HG02840 (cell line): ENCODE measurements around the gene SPATA46.
"Not testable (repeated sequence)": the region's sequence is repeated elsewhere in the genome, so short reads cannot be mapped to it uniquely, and the experiment has no call there.

Experiments
- ATAC-seq: cut with Tn5 transposase; IDR thresholded peaks from one replicate; pipeline ENCODE4 v1.9.1; 2021; ENCODE audit warnings: mild to moderate bottlenecking, moderate library complexity, moderate number of reproducible peaks; ENCODE audit not compliant: unreplicated experiment, low FRiP score

The SPATA46 gene

DNA sequence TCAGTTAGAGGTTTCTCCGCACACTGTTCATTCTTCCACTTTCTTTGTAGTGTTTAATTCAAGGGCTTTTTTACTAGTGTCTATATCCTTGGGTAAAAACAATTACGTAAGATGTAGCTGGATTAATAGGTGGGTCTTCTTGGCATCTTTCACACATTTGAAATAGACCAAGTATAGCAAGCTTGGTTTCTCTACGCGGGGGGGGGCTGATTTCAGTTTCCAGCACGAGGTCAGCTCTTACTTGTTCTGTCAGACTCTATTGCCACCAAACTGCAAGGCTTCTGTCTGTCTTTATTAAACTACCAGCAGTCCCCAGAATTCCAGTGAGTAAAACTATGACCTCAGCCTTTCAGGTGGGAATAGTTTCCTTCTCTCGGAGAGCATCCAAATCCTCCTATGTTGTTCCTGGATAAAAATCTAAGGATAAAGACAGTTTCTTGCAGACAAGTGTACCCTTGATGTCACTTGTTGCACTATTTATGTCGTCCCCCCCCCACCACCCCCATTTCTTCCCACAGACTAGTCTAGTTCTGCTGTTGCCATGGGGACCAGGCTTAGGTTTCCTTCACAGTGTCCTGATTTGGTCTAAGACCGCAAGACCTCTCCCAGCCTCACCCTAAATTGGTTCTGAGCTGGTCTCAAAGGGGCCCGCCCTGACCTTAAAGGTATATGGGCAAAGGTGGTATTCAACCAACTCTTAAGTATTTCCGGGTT lies 17.0 kb downstream of the SPATA46 start:
- ATAC-seq: no peak

DNA sequence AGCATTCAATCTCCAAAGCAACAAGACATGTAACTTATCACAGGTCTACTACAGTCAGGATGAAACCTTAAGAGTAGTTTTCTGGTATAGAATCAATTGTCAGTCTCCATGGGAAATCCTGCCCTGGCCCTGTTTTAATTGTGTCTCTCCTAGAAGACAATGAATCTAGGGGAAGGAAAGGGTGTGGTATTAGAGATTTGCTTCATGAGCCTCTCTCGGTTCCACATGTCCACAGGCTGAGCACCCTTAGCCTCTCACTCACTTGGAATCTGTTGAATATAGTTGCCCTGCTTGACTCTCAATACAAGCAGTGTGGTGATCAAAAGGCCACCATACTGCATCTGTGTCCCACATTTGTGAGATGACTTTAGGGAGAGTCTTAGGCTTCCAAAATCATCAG lies 17.7 kb downstream of the SPATA46 start:
- no peak for ATAC-seq

DNA sequence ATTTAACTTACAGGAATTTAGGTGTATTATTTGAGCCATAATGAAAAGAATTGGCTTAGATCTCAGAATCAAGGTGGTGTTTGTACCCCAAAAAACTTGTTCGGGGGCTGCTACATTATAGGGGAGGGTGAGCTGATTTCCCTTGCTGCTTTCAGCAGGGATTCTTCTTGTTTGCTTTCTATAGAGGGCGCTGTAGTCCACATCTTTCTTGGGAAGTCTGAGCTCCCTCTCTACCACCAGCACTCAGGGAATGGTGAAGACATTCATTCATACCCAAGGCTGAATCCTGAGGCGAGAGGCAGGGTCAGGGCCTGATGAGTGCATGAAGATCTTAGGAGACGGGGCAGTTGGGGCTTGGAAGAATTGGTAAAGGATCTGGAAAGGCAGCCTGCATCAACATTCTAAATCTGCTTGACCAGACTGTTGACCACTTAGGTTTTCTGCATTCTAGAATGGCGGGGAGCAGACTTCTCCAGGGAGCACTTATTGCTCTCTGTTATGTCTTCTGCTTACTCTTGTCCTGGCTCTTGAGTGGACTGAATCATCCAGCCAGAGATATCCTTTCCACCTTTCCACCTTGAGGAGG lies 18.9 kb downstream of the SPATA46 start:
- ATAC-seq: no peak

DNA sequence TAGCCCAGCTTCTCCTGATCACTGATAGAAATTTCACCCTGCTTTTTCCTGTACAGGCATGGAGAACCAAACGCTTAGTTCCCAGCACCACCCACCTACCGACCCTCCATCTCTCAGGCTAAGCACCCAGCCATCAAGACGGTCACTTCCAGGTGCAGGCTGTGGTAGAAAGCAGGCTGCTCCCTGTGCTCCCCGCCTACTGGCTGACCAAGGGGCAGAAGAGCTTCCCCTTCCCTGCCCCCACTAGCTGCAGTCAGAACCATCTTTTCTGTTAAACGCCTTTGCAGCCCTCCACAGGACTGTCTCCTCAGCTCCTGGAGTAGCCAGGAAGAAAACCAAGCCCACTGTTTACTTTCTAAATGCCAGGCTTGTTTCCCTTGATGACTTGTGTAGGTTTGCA lies 23.0 kb downstream of the SPATA46 start:
- no peak for ATAC-seq

DNA sequence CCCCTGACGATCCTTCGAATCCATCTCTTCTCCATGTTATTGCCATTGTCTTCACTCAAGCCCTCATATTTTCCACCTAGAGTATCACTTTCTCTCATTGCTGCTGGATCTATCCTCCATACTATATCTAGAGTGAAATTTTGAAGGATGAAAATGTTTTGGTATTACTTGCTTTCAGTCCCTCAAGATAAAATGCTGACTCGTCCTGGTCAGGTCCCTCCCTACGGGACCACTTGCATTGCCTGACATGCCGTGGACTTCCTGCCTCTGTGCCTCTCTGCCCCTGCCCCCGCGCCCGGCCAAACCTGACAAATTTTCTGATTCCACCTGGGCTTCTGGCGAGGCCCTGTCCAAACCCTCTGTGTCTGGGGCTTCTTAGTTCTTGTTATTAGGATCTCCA lies 23.6 kb downstream of the SPATA46 start:
- no peak for ATAC-seq

DNA sequence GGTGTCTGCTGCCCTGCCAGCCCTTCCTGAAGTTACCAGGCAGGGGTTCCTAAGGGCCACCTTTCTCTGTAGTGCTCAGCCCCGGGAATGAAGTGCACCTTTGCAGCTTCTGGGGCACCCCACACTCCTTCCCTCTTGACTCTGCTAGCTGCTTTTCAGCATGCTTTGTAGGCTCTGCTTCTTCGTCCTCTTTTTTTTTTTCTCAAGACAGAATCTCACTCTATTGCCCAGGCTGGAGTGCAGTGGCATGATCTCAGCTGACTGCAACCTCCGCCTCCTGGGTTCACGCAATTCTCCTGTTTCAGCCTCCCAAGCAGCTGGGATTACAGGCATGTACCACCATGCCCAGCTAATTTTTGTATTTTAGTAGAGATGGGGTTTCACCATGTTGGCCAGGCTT lies 24.8 kb downstream of the SPATA46 start:
- not testable (repeated sequence) for ATAC-seq

DNA sequence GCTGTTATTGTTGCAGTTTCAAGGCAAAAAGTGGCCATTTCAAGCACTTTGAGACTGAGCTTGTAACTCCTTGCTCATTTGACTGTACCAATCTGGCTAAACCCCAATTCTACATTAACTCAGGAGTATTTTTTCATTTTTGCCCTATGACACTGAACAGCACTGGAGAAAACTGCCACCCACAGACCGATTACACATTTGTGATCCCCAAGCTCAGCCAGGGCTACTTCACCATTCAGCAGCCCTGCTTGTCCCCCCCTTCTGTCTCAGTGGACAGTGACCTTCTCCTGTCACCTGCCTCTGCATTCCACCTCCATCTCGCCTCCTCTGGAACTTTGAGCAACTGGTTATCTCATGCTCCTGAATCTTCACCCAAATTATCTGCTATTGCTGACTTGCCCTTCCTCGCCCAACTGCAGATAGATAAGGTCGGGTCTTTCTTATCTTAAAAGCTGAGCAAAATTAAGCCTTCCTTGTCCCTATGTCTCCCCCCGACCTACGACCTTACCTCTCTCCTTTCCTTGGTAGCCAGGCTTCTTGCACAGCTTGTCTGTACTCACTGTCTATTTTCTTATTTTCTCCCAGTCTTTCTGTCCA lies 25.3 kb downstream of the SPATA46 start:
- ATAC-seq: no peak

DNA sequence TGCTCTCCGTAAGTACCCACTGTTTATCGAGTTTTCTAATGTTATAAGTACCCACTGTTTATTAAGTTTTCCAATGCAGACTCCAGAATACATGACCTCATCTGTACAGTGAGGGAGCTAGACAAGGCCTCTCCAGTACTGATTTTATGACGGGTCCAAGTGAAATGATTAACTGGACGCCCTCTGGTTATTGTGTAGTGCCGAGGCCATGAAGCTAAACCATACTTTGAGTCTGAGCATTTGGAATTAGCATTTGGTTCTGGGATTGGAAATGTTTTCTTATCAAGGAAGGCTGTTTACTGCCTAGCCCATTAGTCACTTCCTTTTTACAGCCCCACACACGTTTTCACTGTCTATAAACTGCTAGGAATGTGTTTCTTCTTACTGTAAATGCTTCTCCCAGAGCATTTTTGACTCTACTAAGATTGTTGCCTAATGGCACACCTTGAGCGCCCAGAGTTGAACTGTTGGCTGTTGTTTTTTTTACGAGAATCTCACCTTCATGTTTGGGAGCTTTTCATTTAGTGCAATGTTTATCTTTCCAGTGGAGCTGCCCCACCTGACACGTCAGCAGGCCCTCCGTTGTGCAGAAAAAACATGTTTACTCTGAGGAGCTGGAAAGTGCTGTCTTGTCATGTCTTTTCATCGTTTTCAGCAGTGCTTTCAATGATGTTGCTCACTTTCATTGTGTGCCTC lies 26.9 kb downstream of the SPATA46 start:
- ATAC-seq: no peak

DNA sequence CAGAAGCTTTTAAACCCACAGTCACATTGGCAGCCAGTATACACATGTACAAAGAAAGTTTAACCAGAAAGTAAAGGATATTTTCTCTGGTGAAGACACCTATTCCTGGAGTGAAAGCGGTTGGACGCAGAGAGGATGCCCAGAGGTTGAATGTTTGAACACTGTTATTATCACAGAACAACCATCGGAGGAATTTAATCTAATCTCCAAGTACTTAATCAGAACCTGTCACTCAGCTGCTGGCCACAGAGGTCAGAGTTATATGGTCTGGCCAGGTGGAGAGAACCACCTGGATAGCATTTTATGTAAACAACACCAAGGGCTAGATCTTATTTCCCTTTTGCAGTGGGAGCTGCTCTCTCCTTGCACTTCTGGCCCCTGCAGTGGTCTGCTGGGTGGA lies 29.4 kb downstream of the SPATA46 start:
- no peak for ATAC-seq

DNA sequence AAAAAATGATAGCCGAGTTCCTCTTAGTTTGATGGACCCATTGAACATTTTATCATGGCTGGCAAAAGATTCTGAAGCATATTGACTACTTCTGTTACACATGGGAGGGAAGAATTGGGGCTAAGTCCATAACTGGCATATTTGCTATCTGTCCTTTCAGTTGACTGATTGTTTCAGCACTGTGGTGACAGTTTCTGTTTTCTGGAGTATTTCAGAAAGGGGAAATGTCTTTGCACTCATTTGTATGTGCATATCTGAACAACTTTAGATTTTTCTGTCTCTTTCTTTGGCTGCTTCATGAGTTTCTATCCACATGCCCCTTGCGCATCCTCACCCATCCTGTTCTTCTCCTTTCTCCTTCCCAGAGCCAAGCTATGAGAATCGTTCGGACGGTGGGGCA lies 33.2 kb downstream of the SPATA46 start:
- ATAC-seq: no peak

DNA sequence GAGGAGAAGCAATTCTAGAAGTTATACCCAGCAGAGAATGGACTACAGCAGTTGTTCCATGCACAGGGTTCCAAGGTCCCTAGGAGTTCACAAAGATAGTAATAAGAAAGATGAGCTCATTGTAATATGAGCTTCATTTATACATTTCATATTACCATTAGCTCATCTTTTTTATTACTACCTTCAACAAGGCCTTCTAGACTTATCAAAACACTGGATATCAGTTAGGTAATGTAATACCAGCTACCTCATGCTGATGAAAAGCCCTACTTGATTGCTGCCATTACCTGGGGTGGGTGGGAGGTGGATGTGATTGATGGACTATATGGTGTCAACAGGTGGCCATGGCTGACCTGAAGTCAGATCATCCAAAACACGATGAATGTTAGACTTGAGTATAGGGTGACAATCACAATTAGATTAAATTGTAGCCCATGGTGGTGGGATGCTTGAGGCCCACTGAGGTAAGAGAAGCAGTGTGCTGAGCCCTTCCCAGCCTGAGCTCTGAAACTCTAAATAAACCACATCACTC lies 34.1 kb downstream of the SPATA46 start:
- ATAC-seq: no peak

DNA sequence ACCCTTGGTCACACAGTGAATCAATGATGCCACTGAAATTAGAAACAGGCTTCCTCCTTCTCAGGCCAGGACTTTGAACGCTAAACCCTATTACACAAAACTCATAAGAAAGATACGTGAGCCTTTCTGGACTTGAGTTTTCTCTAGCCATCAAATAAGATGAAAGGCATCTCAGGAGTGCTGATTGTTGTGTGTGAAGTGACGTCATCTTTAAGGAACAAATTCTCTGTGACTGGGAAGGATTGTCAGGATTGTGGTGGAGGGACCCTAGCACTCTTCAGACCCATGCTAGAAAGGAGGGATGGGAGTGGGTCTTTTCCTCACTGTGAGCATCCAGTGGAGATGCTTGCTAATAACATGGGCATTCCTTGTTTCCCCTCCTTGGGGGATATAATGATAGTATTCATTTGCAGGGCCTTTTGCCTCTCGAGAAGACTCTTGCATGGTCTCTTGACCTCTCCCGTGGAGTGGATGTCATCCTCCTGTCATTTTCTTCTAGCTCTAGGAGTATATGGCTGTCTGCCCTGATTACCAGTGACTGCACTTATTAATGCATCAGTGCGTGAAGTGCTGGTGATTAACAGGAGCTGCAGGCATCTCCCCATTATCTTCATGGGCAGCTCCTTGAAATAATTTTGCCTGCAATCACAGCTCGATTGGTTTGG lies 39.9 kb downstream of the SPATA46 start:
- ATAC-seq: no peak

DNA sequence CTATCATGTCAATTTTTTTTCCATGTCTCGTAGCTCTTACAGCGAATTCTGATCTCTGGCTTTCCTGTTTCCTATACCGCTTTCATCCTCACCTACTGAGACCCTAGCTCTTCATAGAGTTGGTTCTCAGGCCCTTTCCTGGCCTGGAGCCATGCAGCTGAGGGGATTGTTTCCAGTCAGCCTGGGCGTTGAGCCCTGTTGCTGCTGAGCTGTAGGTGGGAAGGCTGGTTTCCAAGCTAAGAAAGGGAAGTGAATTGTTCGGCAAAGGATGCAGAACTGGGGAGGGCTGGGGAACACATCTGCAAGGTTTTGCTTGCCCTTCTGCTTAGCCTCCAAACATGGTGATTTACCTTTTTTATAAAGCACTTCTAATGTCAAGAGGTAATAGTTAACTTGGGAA lies 41.5 kb downstream of the SPATA46 start:
- ATAC-seq: no peak

DNA sequence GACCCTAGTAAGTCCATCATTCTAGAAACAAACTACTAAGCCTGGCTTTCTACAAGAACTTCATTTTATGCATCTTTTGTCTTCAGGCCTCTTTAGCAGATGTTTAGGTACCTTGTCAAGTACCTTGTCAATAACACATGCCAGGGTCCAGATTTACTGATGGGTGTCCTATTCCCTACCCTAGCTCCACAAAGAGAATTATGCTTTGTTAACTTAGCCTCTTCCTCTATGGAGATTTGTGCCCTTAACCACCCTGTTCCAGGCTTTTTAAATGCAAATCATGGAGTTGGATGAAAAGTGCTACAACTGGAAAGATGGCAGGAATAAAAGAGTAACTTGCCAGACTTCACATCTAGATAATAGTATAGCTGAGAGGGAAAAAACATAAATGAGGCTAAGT lies 42.7 kb downstream of the SPATA46 start:
- ATAC-seq: no peak

DNA sequence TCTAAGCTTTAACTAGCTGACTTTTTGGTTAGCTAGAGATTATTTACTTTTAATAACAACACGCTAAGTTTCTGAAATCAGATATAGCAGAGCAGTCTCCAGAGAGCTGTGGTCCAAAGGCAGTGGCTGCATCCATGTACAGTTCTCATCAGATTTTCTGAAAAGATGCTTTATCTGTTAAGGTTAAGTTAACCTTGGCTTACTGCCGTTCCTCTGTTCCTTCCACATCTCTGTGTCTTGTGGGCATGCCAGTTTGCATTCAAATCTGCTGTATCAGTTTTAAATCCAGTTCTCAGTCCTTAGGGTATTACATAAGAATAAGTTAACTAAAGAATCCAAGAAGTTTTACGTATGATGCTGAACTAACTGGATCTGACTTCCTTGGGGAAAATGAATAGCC lies 46.8 kb downstream of the SPATA46 start:
- no peak for ATAC-seq

DNA sequence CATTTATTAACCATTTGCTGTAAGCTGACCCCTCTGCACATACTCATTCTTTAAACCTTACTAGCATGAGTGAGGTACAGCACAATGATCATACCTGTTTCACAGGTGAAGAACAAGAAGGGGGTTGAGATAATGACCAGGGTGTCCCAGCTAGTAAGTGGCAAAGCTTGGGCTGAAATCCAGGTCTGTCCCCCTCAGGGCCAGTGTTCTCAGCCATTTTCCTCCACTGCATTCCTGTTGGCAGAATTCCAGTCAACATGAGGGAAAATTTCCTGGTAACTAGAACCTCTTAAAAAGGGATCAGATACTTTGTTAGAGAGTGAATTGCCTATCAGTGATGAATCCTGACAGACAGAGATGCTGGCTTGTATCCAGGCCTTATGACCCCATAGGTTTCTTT lies 48.1 kb downstream of the SPATA46 start:
- ATAC-seq: no peak

DNA sequence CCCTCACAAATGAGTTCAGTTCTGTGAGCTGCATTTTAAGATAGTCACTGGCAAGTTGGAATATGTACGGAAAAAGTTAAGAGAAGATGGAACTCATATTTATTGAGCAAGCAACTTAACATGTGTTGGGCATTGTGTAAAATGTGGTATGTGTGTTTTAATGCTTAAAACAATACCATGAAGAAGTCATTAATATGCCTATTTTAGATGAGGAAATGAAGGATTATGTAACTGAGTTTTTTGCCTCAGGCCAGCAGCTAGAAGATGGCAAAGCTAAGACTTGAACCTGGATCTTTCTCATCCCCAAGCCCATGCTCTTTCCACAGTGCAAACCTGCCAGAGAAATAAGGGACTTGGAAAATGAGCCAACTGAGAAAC lies 48.9 kb downstream of the SPATA46 start:
- ATAC-seq: no peak

DNA sequence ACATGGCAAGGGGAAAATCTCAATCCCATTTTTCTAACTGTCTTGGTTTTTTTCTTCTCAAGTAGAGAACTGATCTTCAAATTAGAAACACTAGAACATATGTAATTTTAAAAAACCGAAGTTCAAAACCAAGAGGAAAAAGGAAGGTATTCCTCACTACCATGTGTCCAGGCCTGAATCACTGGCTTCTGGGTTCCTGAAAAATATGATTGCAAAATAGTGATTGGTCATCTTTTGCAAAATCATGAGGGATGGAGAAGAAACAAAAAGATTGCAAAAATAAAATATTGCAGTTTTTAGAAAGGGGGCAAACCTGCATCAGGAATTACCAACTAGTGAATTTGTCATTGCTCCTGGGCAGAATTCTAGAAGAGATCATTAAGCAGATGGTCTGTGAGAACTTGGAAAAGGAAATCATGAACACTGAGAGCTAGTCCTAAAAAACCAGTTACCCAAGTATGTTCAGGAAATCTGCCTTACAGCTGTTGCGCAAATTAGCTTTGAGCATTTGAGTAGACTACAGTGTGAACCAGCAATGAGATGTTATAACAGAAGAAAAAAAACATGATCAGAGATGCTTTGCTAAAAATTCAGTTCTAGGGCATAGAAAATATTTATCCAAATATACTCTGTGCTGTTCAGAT lies 49.4 kb downstream of the SPATA46 start:
- no peak for ATAC-seq

DNA sequence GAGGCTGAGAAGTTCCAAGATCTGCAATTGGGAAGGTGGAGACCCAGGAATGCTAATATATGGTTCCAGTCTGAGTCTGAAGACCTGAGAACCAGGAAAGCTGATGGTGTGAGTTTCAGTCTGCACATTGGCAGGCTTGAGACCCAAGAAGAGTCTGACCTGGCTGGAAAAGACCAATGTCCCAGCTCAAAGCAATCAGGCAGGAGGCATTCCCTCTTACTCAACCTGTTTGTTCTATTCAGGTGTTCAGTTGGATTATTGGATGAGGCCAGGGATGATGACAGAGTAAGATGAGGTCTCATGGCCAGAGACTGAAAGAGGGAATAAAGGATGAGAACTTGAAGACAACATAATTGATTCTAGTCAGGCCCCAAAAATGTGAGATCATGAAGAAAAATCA lies 50.1 kb downstream of the SPATA46 start:
- no peak for ATAC-seq

DNA sequence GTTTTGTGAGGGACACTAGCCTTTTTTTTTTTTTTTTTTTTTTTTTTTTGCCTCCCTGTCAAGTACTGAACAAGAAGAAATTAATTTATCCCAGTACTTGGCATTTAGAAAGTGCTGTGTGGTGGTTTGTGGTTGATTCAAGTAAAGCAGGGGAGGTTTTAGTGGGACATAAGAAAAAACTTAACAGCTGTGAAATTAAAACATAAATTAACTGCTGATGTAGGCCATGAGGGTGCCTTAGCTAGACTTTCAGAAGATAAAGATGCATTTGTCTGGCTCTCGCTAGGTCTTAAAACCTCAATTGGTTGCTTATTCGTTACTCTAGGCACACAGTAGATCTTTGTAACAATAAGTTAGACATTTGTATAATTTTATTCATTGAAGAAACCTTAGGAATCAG lies 52.3 kb downstream of the SPATA46 start:
- no peak for ATAC-seq
